Measurements from ENCODE around the gene DDX10.

DDX10 gene

GRCh38 chr11:108914211-108914610 is 249.3 kb downstream of the DDX10 start:
- DNase-seq = no peak

- no peak for DNase-seq
Measured at GRCh38 chr11:108914981-108915380, 250.1 kb downstream of the DDX10 start.

GRCh38 chr11:108915666-108916065 is 250.8 kb downstream of the DDX10 start:
- no peak for DNase-seq

- DNase-seq = no peak
Measured at GRCh38 chr11:108916290-108916689, 251.4 kb downstream of the DDX10 start.

GRCh38 chr11:108916935-108917334 is 252.1 kb downstream of the DDX10 start:
- no peak for DNase-seq

GRCh38 chr11:108921211-108921610 is 256.3 kb downstream of the DDX10 start:
- no peak for DNase-seq

GRCh38 chr11:108922241-108922640 is 257.4 kb downstream of the DDX10 start:
- no peak for DNase-seq

GRCh38 chr11:108923413-108923812 is 258.5 kb downstream of the DDX10 start:
- DNase-seq = no peak

GRCh38 chr11:108926171-108926840 is 261.4 kb downstream of the DDX10 start:
- DNase-seq = no peak

- DNase-seq = no peak
Measured at GRCh38 chr11:108926841-108927577, 262.1 kb downstream of the DDX10 start.

- no peak for DNase-seq
Measured at GRCh38 chr11:108927791-108928545, 263.1 kb downstream of the DDX10 start.

GRCh38 chr11:108929241-108929640 is 264.4 kb downstream of the DDX10 start:
- no peak for DNase-seq

- no peak for DNase-seq
Measured at GRCh38 chr11:108931168-108931567, 266.3 kb downstream of the DDX10 start.

GRCh38 chr11:108933630-108934029 is 268.8 kb downstream of the DDX10 start:
- DNase-seq = no peak

- DNase-seq = no peak
Measured at GRCh38 chr11:108934289-108934688, 269.4 kb downstream of the DDX10 start.

- no peak for DNase-seq
Measured at GRCh38 chr11:108934696-108935095, 269.8 kb downstream of the DDX10 start.

GRCh38 chr11:108937746-108938145 is 272.9 kb downstream of the DDX10 start:
- DNase-seq = no peak

GRCh38 chr11:108938604-108939003 is 273.7 kb downstream of the DDX10 start:
- DNase-seq = no peak

- DNase-seq = no peak
Measured at GRCh38 chr11:108939135-108939534, 274.3 kb downstream of the DDX10 start.

- DNase-seq = no peak
Measured at GRCh38 chr11:108943853-108944252, 279.0 kb downstream of the DDX10 start.

- no peak for DNase-seq
Measured at GRCh38 chr11:108944471-108945178, 279.8 kb downstream of the DDX10 start.

- DNase-seq = peak; percentile 84
Measured at GRCh38 chr11:108945341-108945740, 280.5 kb downstream of the DDX10 start.

Data from islet precursor cell (in vitro differentiated cells).